Left ventricle myocardium inferior (tissue), 1 donor: ENCODE results near the gene PTPRQ. TPM values are rescaled to one million over a fixed set of nuclear protein-coding genes. Genes with fewer than 3 reads are reported as not detected.
A peak's percentile ranks its signal among the peaks of the same experiment; 100 is the strongest.

Experiments used
- DNase-seq: peaks from one replicate; pipeline ENCODE4 v3.0.0-alpha.2; 2020
- H3K27ac ChIP-seq: fragments of 200-600 bp; replicated peaks from 2 replicates; pipeline ENCODE4 v1.8.0; 2021
- H3K27me3 ChIP-seq: fragments of 200-600 bp; 2 replicates; pipeline ENCODE4 v1.8.0; 2021; ENCODE audit warnings: low read depth
- H3K36me3 ChIP-seq: fragments of 200-600 bp; 2 replicates; pipeline ENCODE4 v1.8.0; 2021
- H3K4me1 ChIP-seq: fragments of 200-600 bp; 2 replicates; pipeline ENCODE4 v1.8.0; 2021
- H3K4me3 ChIP-seq: fragments of 200-600 bp; 2 replicates; pipeline ENCODE4 v1.8.0; 2021; ENCODE audit warnings: mild to moderate bottlenecking, moderate library complexity
- H3K9me3 ChIP-seq: fragments of 200-600 bp; replicated peaks from 2 replicates; pipeline ENCODE4 v1.8.0; 2021
- CTCF ChIP-seq: fragments of 200-600 bp; IDR thresholded peaks from 2 replicates; pipeline ENCODE4 v1.8.0; 2021; ENCODE audit warnings: antibody characterized with exemption, mild to moderate bottlenecking, borderline replicate concordance
- intact Hi-C: fragments of 100-400 bp; cut with micrococcal nuclease; formaldehyde crosslinking; loops from one replicate; pipeline ENCODE4 v1.11.0; 2022
- total RNA-seq: library from RNA; stranded (reverse); fragmentation: NEBNext Ultra II Directional; extraction: Animal tissue kit (Norgen Biotek cat#: 25700); gene quantifications from one replicate; pipeline ENCODE4 v1.2.1, GENCODE V29; 2021
- donor health status: DM: no; HTN: yes; CAD: no; lungs with severe emphysema.

The PTPRQ gene
- total RNA-seq, 1 donor from 2014 or later = 0.27 TPM

GRCh38 chr12:80700327-80700726 is 256.3 kb downstream of the PTPRQ start:
- TF ChIP-seq CTCF = no peak
- H3K9me3 ChIP-seq = no peaks in the 10 kb centered on the region
- H3K27me3 ChIP-seq = no peaks in the 10 kb centered on the region
- H3K27ac ChIP-seq = no peak overlapping the region
- no peaks in the 10 kb centered on the region for H3K36me3 ChIP-seq
- H3K4me3 ChIP-seq = no peak overlapping the region
- H3K4me1 ChIP-seq = peaks cover 14% of the 10 kb centered on the region
- no peak for DNase-seq
- intact Hi-C loops = no loop called here

GRCh38 chr12:80701388-80701787 is 257.4 kb downstream of the PTPRQ start:
- no peak overlapping the region for H3K27ac ChIP-seq
- H3K36me3 ChIP-seq = no peaks in the 10 kb centered on the region
- no peaks in the 10 kb centered on the region for H3K9me3 ChIP-seq
- TF ChIP-seq CTCF = no peak
- H3K27me3 ChIP-seq = no peaks in the 10 kb centered on the region
- intact Hi-C loops = no loop called here
- H3K4me3 ChIP-seq = no peak overlapping the region
- DNase-seq = no peak
- peaks cover 14% of the 10 kb centered on the region for H3K4me1 ChIP-seq

GRCh38 chr12:80702889-80703805 is 259.1 kb downstream of the PTPRQ start:
- H3K36me3 ChIP-seq = no peaks in the 10 kb centered on the region
- H3K9me3 ChIP-seq = no peaks in the 10 kb centered on the region
- intact Hi-C loops = no loop called here
- no peak for TF ChIP-seq CTCF
- DNase-seq = no peak
- H3K27ac ChIP-seq = peak overlapping the region; percentile 67
- H3K4me1 ChIP-seq = peaks cover 14% of the 10 kb centered on the region
- H3K27me3 ChIP-seq = peaks cover 9% of the 10 kb centered on the region
- H3K4me3 ChIP-seq = peak overlapping the region; percentile 48

- intact Hi-C loops = no loop called here
- Histone ChIP-seq H3K36me3 (no peaks in the 10 kb centered on the region), H3K4me3 (no peak overlapping the region), H3K27ac (no peak overlapping the region), H3K27me3 (peaks cover 21% of the 10 kb centered on the region), H3K4me1 (peaks cover 14% of the 10 kb centered on the region), H3K9me3 (no peaks in the 10 kb centered on the region)
- no peak for TF ChIP-seq CTCF
- no peak for DNase-seq
These were observed 260.4 kb downstream of the PTPRQ start for GRCh38 chr12:80704420-80704819.

- no peak for DNase-seq
- peaks cover 49% of the 10 kb centered on the region for H3K27me3 ChIP-seq
- H3K27ac ChIP-seq = no peak within 1 kb of the TSS
- intact Hi-C loops = no loop called here
- no peaks in the 10 kb centered on the region for H3K36me3 ChIP-seq
- H3K4me3 ChIP-seq = peak within 1 kb of the TSS; percentile 48
- H3K9me3 ChIP-seq = no peaks in the 10 kb centered on the region
- H3K4me1 ChIP-seq = peaks cover 12% of the 10 kb centered on the region
- TF ChIP-seq CTCF = no peak
These were observed 263.2 kb downstream of the PTPRQ start, which contains the start of gene MYF6 for GRCh38 chr12:80707126-80707829. Gene MYF6 (plus strand): TSS chr12:80707634. CDS start chr12:80707720, 86 bp downstream.
